PFSK-1 (cell line): ENCODE measurements around the gene ZBTB12.

ENCODE experiments used
- FOXP2 ChIP-seq: optimal IDR thresholded peaks from 2 replicates; pipeline ENCODE3; 2011; ENCODE audit warnings: borderline replicate concordance, control low read depth, inconsistent platforms; ENCODE audit not compliant: insufficient read depth; ENCODE audit errors: extremely low read length, extremely low read depth
- POLR2AphosphoS5 ChIP-seq: IDR thresholded peaks from 2 replicates; pipeline ENCODE4 v1.6.1; 2012; ENCODE audit warnings: low read depth, mild to moderate bottlenecking, control low read depth, low read length, moderate library complexity
- SIN3A ChIP-seq: IDR thresholded peaks from 2 replicates; pipeline ENCODE4 v1.6.1; 2012; ENCODE audit warnings: mild to moderate bottlenecking, low read length, moderate library complexity, borderline replicate concordance; ENCODE audit not compliant: insufficient read depth
- TAF1 ChIP-seq: IDR thresholded peaks from 2 replicates; pipeline ENCODE4 v1.6.1; 2012; ENCODE audit warnings: low read length, control low read depth, borderline replicate concordance; ENCODE audit not compliant: insufficient read depth
- TF ChIP-seq, protein P1 (sequence below), 2 experiments: IDR thresholded peaks; 2 replicates each; pipeline versions ENCODE4 v1.6.1 to v1.8.0; 2011 to 2012; ENCODE audit warnings: low read depth in 2 of 2, low read length in 2 of 2, control low read depth in 1 of 2, inconsistent platforms in 1 of 2, mild to moderate bottlenecking in 1 of 2, moderate library complexity in 1 of 2; ENCODE audit not compliant: insufficient read depth in 1 of 2

Gene ZBTB12

DNA sequence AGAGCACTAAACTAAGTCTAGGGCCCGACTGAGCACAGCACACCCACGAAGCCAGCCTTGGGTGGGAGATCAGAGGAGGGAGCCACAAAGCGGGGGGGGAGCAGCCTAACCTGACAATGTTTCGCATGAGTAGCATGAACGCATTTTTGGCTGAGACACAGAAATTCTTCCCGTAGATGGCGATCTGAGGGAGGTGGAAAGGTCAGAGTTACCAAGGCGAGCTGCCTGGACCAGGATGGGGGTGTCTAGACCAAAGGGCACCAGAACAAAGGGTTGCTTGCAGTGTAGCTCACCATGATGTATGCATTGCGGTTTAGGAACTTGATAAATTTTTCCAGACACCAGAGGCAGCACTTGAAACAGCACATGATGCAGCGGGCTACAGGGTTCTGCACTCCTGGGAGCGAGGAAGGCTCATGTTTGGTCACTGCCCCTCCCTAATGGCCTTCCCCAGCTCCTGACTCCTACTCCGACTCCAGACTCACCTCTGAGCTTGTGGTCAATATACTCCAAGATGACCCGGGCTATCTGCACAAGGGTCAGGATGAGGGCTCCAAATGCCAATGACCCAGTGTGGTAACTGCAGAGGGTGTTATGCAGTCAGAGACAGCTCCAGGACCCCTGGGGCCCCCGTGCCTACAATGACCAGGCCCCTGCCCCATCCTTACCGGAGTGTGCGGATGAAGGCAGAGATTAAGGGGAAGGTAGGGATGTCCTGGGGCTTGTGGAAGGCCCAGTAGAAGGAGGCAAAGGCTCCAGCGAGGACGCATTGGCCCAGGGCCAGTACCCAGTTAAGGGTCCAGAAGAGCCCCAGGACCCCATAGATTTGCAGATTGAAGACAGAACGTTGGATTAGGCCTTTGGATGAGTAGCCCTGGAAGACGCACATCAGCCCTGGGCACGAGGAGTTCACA, 36.4 kb downstream of the ZBTB12 start:
- no peak for TF ChIP-seq POLR2AphosphoS5
- no peak for TF ChIP-seq FOXP2

- TF ChIP-seq, protein P1, sequence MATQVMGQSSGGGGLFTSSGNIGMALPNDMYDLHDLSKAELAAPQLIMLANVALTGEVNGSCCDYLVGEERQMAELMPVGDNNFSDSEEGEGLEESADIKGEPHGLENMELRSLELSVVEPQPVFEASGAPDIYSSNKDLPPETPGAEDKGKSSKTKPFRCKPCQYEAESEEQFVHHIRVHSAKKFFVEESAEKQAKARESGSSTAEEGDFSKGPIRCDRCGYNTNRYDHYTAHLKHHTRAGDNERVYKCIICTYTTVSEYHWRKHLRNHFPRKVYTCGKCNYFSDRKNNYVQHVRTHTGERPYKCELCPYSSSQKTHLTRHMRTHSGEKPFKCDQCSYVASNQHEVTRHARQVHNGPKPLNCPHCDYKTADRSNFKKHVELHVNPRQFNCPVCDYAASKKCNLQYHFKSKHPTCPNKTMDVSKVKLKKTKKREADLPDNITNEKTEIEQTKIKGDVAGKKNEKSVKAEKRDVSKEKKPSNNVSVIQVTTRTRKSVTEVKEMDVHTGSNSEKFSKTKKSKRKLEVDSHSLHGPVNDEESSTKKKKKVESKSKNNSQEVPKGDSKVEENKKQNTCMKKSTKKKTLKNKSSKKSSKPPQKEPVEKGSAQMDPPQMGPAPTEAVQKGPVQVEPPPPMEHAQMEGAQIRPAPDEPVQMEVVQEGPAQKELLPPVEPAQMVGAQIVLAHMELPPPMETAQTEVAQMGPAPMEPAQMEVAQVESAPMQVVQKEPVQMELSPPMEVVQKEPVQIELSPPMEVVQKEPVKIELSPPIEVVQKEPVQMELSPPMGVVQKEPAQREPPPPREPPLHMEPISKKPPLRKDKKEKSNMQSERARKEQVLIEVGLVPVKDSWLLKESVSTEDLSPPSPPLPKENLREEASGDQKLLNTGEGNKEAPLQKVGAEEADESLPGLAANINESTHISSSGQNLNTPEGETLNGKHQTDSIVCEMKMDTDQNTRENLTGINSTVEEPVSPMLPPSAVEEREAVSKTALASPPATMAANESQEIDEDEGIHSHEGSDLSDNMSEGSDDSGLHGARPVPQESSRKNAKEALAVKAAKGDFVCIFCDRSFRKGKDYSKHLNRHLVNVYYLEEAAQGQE (IDR thresholded peaks at IDR 0.05; ENCODE audit: insufficient read depth in 1 of 2, low read depth in 2 of 2, low read length in 2 of 2), result no peak
- TF ChIP-seq TAF1 (no peak), SIN3A (no peak), POLR2AphosphoS5 (no peak), FOXP2 (no peak)
Measured at GRCh38 chr6:31864818-31865204, 37.1 kb downstream of the ZBTB12 start.

DNA sequence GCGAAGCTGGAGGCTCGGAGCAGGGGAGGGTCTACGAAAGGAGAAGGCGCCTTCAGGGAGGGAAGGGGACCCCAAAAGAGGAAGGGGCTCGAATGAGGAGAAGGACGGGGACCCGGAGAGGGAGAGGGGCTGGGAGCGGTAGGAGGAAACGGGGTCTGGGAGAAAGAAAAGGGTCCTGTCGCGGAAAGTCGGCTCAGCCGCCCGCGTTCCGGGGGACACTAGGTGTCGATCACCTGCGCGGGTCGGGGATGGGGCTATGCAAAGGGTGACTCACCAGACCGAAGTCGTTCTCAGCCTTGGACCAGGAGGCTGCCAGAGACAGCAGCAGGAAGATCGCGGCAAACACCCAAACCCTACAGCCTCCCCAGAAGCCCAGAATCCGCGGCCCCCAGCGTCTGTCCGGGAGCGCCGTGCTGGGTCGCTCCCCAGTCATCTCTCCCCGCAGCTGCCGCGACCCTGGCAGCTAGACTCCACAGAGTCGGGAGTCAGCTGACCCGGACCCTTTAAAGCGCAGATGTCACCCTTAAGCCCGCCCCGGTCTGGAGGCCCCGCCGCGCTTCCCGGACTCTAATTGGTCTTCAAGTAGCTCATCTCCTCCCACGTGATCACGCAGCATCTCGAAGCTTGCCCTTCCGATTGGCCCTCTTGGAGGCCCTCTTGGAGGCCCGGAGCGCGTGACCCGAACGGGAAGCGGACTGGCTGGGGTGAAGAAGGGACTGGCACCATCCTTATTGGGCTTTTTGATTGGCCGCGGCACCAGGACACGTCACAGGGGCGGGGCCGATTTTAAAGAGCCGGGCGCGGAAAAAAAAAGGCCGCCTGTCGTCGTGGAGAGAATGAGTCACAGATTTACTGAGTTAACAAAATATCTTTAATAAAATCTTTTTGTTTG, 39.3 kb downstream of the ZBTB12 start, which contains the start of gene NEU1:
Gene NEU1 (minus strand): TSS at position 478 of the 892 bp plus-strand sequence. CDS start 45 bp downstream, at position 433.
- peak; percentile 75 for TF ChIP-seq FOXP2
- TF ChIP-seq, protein P1 (IDR thresholded peaks at IDR 0.05; ENCODE audit: insufficient read depth in 1 of 2, low read depth in 2 of 2, low read length in 2 of 2), result peak; percentile 49 to 58; a peak in 1 of 4 replicates
- peak; percentile 99 for TF ChIP-seq POLR2AphosphoS5
- peak; percentile 92 for TF ChIP-seq TAF1
- peak; percentile 100 for TF ChIP-seq SIN3A

DNA sequence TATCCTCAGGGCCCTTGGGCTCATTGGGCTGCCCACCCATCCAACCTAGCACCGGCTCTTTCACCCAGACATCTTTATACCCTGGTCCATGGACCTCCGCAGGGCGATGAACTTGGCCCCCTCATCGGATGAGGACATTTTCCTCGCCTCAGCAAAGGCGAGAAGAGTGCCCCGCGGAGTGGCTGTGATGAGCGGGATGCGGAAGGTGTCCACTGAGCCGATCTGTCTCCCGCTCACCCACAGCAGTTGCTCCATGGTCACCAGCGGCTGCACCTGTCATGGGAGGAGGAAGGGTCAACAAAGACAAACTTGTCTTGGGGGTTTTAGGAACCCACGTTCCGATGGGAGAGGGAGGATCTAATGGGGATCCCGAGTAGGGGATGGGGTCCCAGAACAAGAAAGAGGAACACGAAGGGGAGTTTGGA, 40.0 kb downstream of the ZBTB12 start:
- TF ChIP-seq, protein P1 (IDR thresholded peaks at IDR 0.05; ENCODE audit: insufficient read depth in 1 of 2, low read depth in 2 of 2, low read length in 2 of 2), result no peak
- TF ChIP-seq SIN3A, result no peak
- no peak for TF ChIP-seq POLR2AphosphoS5
- no peak for TF ChIP-seq TAF1

GRCh38 chr6:31861150-31861549, 40.7 kb downstream of the ZBTB12 start:
- TF ChIP-seq TAF1, result no peak
- TF ChIP-seq, protein P1 (IDR thresholded peaks at IDR 0.05; ENCODE audit: insufficient read depth in 1 of 2, low read depth in 2 of 2, low read length in 2 of 2), result no peak
- TF ChIP-seq SIN3A, result no peak
